ENCODE measurements around the gene COPG1. TPM values are rescaled to one million over a fixed set of nuclear protein-coding genes. Genes with fewer than 3 reads are reported as not detected.

Gene COPG1
- polyA plus RNA-seq, 1 donor: 144 TPM

- Histone ChIP-seq H3K4me1 (ENCODE audit: control insufficient read depth, insufficient read depth, low read length) (peaks cover 3% of the 10 kb centered on the region), H3K27ac (ENCODE audit: low read length) (peak overlapping the region; percentile 78), H3K9me3 (ENCODE audit: control insufficient read depth, low read depth, low read length) (no peaks in the 10 kb centered on the region), H3K27me3 (ENCODE audit: control insufficient read depth, insufficient read depth, low read length) (no peaks in the 10 kb centered on the region), H3K36me3 (ENCODE audit: control insufficient read depth, insufficient read depth, low read length) (no peaks in the 10 kb centered on the region), H3K4me3 (ENCODE audit: low read length) (peak overlapping the region; percentile 26)
- WGBS (ENCODE audit: insufficient coverage, low lambda C conversion rate): no CpG with 5 or more reads among the region's 9 CpGs
- peak; percentile 90 to 93 for DNase-seq
Observed at GRCh38 chr3:129224984-129225393, 24.4 kb upstream of the COPG1 start.

- Histone ChIP-seq H3K4me1 (ENCODE audit: control insufficient read depth, insufficient read depth, low read length) (peaks cover 3% of the 10 kb centered on the region), H3K36me3 (ENCODE audit: control insufficient read depth, insufficient read depth, low read length) (no peaks in the 10 kb centered on the region), H3K27ac (ENCODE audit: low read length) (no peak overlapping the region), H3K27me3 (ENCODE audit: control insufficient read depth, insufficient read depth, low read length) (no peaks in the 10 kb centered on the region), H3K9me3 (ENCODE audit: control insufficient read depth, low read depth, low read length) (no peaks in the 10 kb centered on the region), H3K4me3 (ENCODE audit: low read length) (no peak overlapping the region)
- WGBS (ENCODE audit: insufficient coverage, low lambda C conversion rate): 100% methylated on average over 1 of the region's 6 CpGs
- no peak for DNase-seq
Observed at GRCh38 chr3:129226374-129226773, 23.0 kb upstream of the COPG1 start.

- Histone ChIP-seq H3K4me1 (ENCODE audit: control insufficient read depth, insufficient read depth, low read length) (peaks cover 3% of the 10 kb centered on the region), H3K36me3 (ENCODE audit: control insufficient read depth, insufficient read depth, low read length) (no peaks in the 10 kb centered on the region), H3K9me3 (ENCODE audit: control insufficient read depth, low read depth, low read length) (no peaks in the 10 kb centered on the region), H3K27me3 (ENCODE audit: control insufficient read depth, insufficient read depth, low read length) (no peaks in the 10 kb centered on the region), H3K27ac (ENCODE audit: low read length) (peak overlapping the region; percentile 23), H3K4me3 (ENCODE audit: low read length) (no peak overlapping the region)
- peak in 1 of 2 donors; percentile 27 for DNase-seq
- no CpG with 5 or more reads among the region's 11 CpGs for WGBS (ENCODE audit: insufficient coverage, low lambda C conversion rate)
Observed at GRCh38 chr3:129228891-129229585, 20.4 kb upstream of the COPG1 start.

GRCh38 chr3:129230311-129231019 lies 18.9 kb upstream of the COPG1 start:
- WGBS (ENCODE audit: insufficient coverage, low lambda C conversion rate): no CpG with 5 or more reads among the region's 7 CpGs
- no peak overlapping the region for H3K4me3 ChIP-seq (ENCODE audit: low read length)
- no peaks in the 10 kb centered on the region for H3K27me3 ChIP-seq (ENCODE audit: control insufficient read depth, insufficient read depth, low read length)
- H3K9me3 ChIP-seq (ENCODE audit: control insufficient read depth, low read depth, low read length): no peaks in the 10 kb centered on the region
- DNase-seq: peak; percentile 53 to 61
- H3K27ac ChIP-seq (ENCODE audit: low read length): peak overlapping the region; percentile 40
- no peaks in the 10 kb centered on the region for H3K36me3 ChIP-seq (ENCODE audit: control insufficient read depth, insufficient read depth, low read length)
- H3K4me1 ChIP-seq (ENCODE audit: control insufficient read depth, insufficient read depth, low read length): peaks cover 3% of the 10 kb centered on the region

GRCh38 chr3:129231331-129232119 lies 17.9 kb upstream of the COPG1 start:
- no peaks in the 10 kb centered on the region for H3K9me3 ChIP-seq (ENCODE audit: control insufficient read depth, low read depth, low read length)
- no CpG with 5 or more reads among the region's 10 CpGs for WGBS (ENCODE audit: insufficient coverage, low lambda C conversion rate)
- peak in 1 of 2 donors; percentile 35 for DNase-seq
- no peak overlapping the region for H3K27ac ChIP-seq (ENCODE audit: low read length)
- peaks cover 3% of the 10 kb centered on the region for H3K4me1 ChIP-seq (ENCODE audit: control insufficient read depth, insufficient read depth, low read length)
- no peak overlapping the region for H3K4me3 ChIP-seq (ENCODE audit: low read length)
- H3K27me3 ChIP-seq (ENCODE audit: control insufficient read depth, insufficient read depth, low read length): no peaks in the 10 kb centered on the region
- H3K36me3 ChIP-seq (ENCODE audit: control insufficient read depth, insufficient read depth, low read length): no peaks in the 10 kb centered on the region

- 100% methylated on average over 1 of the region's 4 CpGs for WGBS (ENCODE audit: insufficient coverage, low lambda C conversion rate)
- Histone ChIP-seq H3K27ac (ENCODE audit: low read length) (no peak overlapping the region), H3K4me1 (ENCODE audit: control insufficient read depth, insufficient read depth, low read length) (peaks cover 3% of the 10 kb centered on the region), H3K27me3 (ENCODE audit: control insufficient read depth, insufficient read depth, low read length) (no peaks in the 10 kb centered on the region), H3K4me3 (ENCODE audit: low read length) (no peak overlapping the region), H3K36me3 (ENCODE audit: control insufficient read depth, insufficient read depth, low read length) (no peaks in the 10 kb centered on the region), H3K9me3 (ENCODE audit: control insufficient read depth, low read depth, low read length) (no peaks in the 10 kb centered on the region)
- DNase-seq: no peak
Observed at GRCh38 chr3:129233538-129233937, 15.9 kb upstream of the COPG1 start.

- H3K9me3 ChIP-seq (ENCODE audit: control insufficient read depth, low read depth, low read length): no peaks in the 10 kb centered on the region
- no peaks in the 10 kb centered on the region for H3K36me3 ChIP-seq (ENCODE audit: control insufficient read depth, insufficient read depth, low read length)
- no peak for DNase-seq
- H3K27ac ChIP-seq (ENCODE audit: low read length): no peak overlapping the region
- H3K27me3 ChIP-seq (ENCODE audit: control insufficient read depth, insufficient read depth, low read length): no peaks in the 10 kb centered on the region
- WGBS (ENCODE audit: insufficient coverage, low lambda C conversion rate): no CpG with 5 or more reads among the region's 3 CpGs
- H3K4me1 ChIP-seq (ENCODE audit: control insufficient read depth, insufficient read depth, low read length): no peaks in the 10 kb centered on the region
- H3K4me3 ChIP-seq (ENCODE audit: low read length): no peak overlapping the region
Observed at GRCh38 chr3:129234441-129234840, 15.0 kb upstream of the COPG1 start.

GRCh38 chr3:129235344-129235917 lies 14.0 kb upstream of the COPG1 start:
- Histone ChIP-seq H3K36me3 (ENCODE audit: control insufficient read depth, insufficient read depth, low read length) (no peaks in the 10 kb centered on the region), H3K4me1 (ENCODE audit: control insufficient read depth, insufficient read depth, low read length) (no peaks in the 10 kb centered on the region), H3K27ac (ENCODE audit: low read length) (no peak overlapping the region), H3K9me3 (ENCODE audit: control insufficient read depth, low read depth, low read length) (no peaks in the 10 kb centered on the region), H3K4me3 (ENCODE audit: low read length) (no peak overlapping the region), H3K27me3 (ENCODE audit: control insufficient read depth, insufficient read depth, low read length) (no peaks in the 10 kb centered on the region)
- no CpG with 5 or more reads among the region's 4 CpGs for WGBS (ENCODE audit: insufficient coverage, low lambda C conversion rate)
- DNase-seq: peak in 1 of 2 donors; percentile 42

GRCh38 chr3:129238945-129239705 lies 10.3 kb upstream of the COPG1 start:
- Histone ChIP-seq H3K9me3 (ENCODE audit: control insufficient read depth, low read depth, low read length) (no peaks in the 10 kb centered on the region), H3K4me3 (ENCODE audit: low read length) (no peak overlapping the region), H3K4me1 (ENCODE audit: control insufficient read depth, insufficient read depth, low read length) (no peaks in the 10 kb centered on the region), H3K27ac (ENCODE audit: low read length) (no peak overlapping the region), H3K27me3 (ENCODE audit: control insufficient read depth, insufficient read depth, low read length) (no peaks in the 10 kb centered on the region), H3K36me3 (ENCODE audit: control insufficient read depth, insufficient read depth, low read length) (no peaks in the 10 kb centered on the region)
- 79% methylated on average over 3 of the region's 8 CpGs for WGBS (ENCODE audit: insufficient coverage, low lambda C conversion rate)
- DNase-seq: peak; percentile 60 to 76

Data from large intestine (tissue), 3 donors.